ENCODE measurements around the gene MAPK8. TPM values are rescaled to one million over a fixed set of nuclear protein-coding genes. Genes with fewer than 3 reads are reported as not detected.

MAPK8 gene
- total RNA-seq, 1 donor from 2014 or later, result 56.6 TPM

DNA sequence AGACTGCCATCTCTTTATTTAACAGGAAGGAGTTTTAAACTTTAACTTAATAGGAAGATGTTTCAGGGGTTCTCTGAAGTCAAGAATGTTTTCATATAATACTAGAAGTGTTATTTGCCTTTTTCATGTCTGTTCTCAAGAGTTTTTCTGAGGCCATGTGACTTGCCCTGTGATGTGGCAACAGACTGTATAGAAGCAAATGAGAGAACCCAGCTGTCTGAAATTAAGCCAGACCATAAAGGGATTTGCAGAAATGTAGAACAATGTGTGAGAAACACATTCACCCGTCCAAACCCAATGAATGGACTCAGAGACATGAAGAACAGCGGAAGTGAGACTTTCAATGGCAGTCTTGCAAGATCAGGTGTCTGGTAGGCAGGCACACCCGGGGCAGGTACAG is 23.8 kb downstream of the MAPK8 start:
- no peak overlapping the region for H3K27ac Mint-ChIP-seq (ENCODE audit: unreplicated experiment)
- peaks cover 39% of the 10 kb centered on the region for H3K36me3 Mint-ChIP-seq (ENCODE audit: low read depth)
- no peak overlapping the region for H3K4me3 Mint-ChIP-seq
- peaks cover 8% of the 10 kb centered on the region for H3K4me1 Mint-ChIP-seq
- no peaks in the 10 kb centered on the region for H3K27me3 Mint-ChIP-seq (ENCODE audit: low read depth)
- DNase-seq (ENCODE audit: low read depth, low spot score), result no peak
- TF ChIP-seq, protein P1, sequence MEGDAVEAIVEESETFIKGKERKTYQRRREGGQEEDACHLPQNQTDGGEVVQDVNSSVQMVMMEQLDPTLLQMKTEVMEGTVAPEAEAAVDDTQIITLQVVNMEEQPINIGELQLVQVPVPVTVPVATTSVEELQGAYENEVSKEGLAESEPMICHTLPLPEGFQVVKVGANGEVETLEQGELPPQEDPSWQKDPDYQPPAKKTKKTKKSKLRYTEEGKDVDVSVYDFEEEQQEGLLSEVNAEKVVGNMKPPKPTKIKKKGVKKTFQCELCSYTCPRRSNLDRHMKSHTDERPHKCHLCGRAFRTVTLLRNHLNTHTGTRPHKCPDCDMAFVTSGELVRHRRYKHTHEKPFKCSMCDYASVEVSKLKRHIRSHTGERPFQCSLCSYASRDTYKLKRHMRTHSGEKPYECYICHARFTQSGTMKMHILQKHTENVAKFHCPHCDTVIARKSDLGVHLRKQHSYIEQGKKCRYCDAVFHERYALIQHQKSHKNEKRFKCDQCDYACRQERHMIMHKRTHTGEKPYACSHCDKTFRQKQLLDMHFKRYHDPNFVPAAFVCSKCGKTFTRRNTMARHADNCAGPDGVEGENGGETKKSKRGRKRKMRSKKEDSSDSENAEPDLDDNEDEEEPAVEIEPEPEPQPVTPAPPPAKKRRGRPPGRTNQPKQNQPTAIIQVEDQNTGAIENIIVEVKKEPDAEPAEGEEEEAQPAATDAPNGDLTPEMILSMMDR (conservative IDR thresholded peaks at IDR 0.05), result no peak
- H3K9me3 Mint-ChIP-seq, result peaks cover 17% of the 10 kb centered on the region

DNA sequence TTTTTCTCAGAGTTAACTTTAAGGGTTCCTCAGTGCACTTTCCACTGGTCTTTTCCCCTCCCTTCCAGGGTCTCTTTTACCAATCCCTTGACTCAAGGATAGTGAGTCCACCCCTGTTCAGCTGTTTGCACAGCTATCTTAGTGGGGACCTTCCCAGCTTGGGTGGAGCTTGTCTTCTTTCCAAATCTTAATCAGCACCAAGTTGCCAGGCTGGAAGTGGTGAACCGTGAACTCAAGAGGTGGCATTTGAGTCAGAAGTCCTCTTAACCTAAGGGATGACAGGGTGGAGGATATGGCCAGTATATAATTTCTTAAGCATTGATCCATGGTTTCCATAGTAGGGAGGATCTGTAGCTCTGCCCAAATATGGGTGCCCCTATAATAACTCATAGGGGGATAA is 25.0 kb downstream of the MAPK8 start:
- Mint-ChIP-seq H3K36me3 (ENCODE audit: low read depth) (peaks cover 39% of the 10 kb centered on the region), H3K27ac (ENCODE audit: unreplicated experiment) (no peak overlapping the region), H3K4me3 (no peak overlapping the region), H3K4me1 (peaks cover 8% of the 10 kb centered on the region), H3K27me3 (ENCODE audit: low read depth) (no peaks in the 10 kb centered on the region), H3K9me3 (peaks cover 17% of the 10 kb centered on the region)
- no peak for DNase-seq (ENCODE audit: low read depth, low spot score)
- TF ChIP-seq, protein P1 (conservative IDR thresholded peaks at IDR 0.05), result no peak

DNA sequence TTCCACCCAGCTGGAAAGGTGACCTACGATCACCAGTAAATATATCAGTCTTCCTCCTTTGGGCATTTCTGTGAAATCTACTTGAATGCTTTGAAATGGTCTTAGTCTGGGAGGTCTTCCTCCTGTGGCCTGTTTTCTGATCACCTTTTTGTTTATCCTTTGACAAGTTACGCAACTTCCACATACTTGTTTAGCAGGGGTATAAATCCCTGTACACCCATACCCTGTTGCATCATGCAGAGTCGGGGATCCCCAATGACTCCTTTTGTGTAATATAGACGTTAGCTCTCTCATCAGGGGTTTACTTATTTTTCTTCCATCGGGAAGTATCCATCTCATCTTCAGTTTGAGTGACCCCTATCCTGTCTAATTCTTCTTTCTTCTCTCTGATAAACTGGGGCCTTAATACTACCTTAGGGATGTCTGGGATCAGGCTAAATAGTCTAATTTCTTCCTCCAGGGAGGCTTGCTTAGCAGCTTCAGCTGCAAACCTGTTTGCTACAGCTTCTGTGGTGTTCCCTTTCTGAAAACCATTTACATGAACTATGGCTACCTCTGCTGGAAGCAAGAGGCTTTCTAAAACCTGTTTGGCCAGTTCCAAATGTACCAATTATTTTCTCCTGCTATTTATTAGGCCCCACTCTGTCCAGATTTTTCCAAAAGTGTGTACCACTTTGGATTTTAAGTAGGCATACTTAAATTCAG is 25.8 kb downstream of the MAPK8 start:
- peaks cover 17% of the 10 kb centered on the region for H3K9me3 Mint-ChIP-seq
- H3K4me1 Mint-ChIP-seq, result peaks cover 4% of the 10 kb centered on the region
- no peak overlapping the region for H3K27ac Mint-ChIP-seq (ENCODE audit: unreplicated experiment)
- no peaks in the 10 kb centered on the region for H3K27me3 Mint-ChIP-seq (ENCODE audit: low read depth)
- no peak overlapping the region for H3K4me3 Mint-ChIP-seq
- peaks cover 46% of the 10 kb centered on the region for H3K36me3 Mint-ChIP-seq (ENCODE audit: low read depth)
- TF ChIP-seq, protein P1 (conservative IDR thresholded peaks at IDR 0.05), result no peak
- DNase-seq (ENCODE audit: low read depth, low spot score), result no peak

DNA sequence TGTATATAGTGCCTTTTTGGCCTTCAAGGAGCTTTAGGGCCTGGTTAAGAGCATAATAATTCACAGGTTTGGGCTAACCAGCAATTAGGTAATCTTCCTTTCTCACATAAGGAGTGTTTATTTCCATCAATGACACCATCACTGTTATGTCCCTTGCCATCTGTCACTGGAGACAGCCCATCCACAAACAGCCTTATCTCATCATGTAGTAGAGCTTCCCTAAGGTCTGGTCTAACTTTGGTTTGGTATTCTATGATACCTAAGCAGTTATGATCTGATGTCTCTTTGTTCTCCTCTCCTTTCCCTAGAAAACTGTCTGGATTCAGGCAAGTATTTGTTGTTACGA is 26.4 kb downstream of the MAPK8 start:
- no peaks in the 10 kb centered on the region for H3K27me3 Mint-ChIP-seq (ENCODE audit: low read depth)
- H3K4me3 Mint-ChIP-seq, result no peak overlapping the region
- DNase-seq (ENCODE audit: low read depth, low spot score), result no peak
- H3K4me1 Mint-ChIP-seq, result peaks cover 4% of the 10 kb centered on the region
- H3K36me3 Mint-ChIP-seq (ENCODE audit: low read depth), result peaks cover 49% of the 10 kb centered on the region
- H3K9me3 Mint-ChIP-seq, result peaks cover 20% of the 10 kb centered on the region
- TF ChIP-seq, protein P1 (conservative IDR thresholded peaks at IDR 0.05), result no peak
- H3K27ac Mint-ChIP-seq (ENCODE audit: unreplicated experiment), result no peak overlapping the region

GRCh38 chr10:48333856-48334255 is 27.4 kb downstream of the MAPK8 start:
- Mint-ChIP-seq H3K4me1 (no peaks in the 10 kb centered on the region), H3K27ac (ENCODE audit: unreplicated experiment) (no peak overlapping the region), H3K4me3 (no peak overlapping the region), H3K9me3 (peaks cover 22% of the 10 kb centered on the region), H3K27me3 (ENCODE audit: low read depth) (no peaks in the 10 kb centered on the region), H3K36me3 (ENCODE audit: low read depth) (peaks cover 56% of the 10 kb centered on the region)
- no peak for DNase-seq (ENCODE audit: low read depth, low spot score)
- TF ChIP-seq, protein P1 (conservative IDR thresholded peaks at IDR 0.05), result no peak

All from neural crest cell (in vitro differentiated cells).